K562 (cell line): ENCODE results near the gene PINK1. TPM values are rescaled to one million over a fixed set of nuclear protein-coding genes. Genes with fewer than 3 reads are reported as not detected.

Experiments used
- ATAC-seq: fragments of 200-7000 bp; cut with Tn5 transposase; 3 replicates; pipeline ENCODE4 v1.9.1; 2020; ENCODE audit warnings: moderate library complexity
- BruUV-seq: library from RNA; stranded (reverse); fragments of 400-500 nt; replicated peaks from 2 replicates; lab custom pipeline; 2021; lab: Mats Ljungman, UMichigan
- CTCF ChIA-PET: fragments of 300-600 bp; formaldehyde crosslinking; extraction: SDS; loops from one replicate; lab custom pipeline; 2021; ENCODE audit warnings: low intra/inter-chr PET ratio; lab: Yijun Ruan, JAX
- POLR2A ChIA-PET: fragments of 300-600, 350-650 bp; sonication (Branson Sonifier 250); formaldehyde crosslinking; extraction: SDS; loops from one replicate; lab custom pipeline; 2021; ENCODE audit warnings: antibody characterized with exemption, inconsistent platforms; lab: Yijun Ruan, JAX
- DNase-seq, 4 experiments: peaks; one replicate each; pipeline versions ENCODE4 v3.0.0 to v3.0.0-alpha.2; 2011 to 2018; ENCODE audit warnings: low spot score in 3 of 4, mixed read lengths in 3 of 4; ENCODE audit errors: extremely low read depth in 1 of 4
- FAIRE-seq: peaks from 2 replicates; lab custom pipeline; 2011; peaks lifted over from hg19 to GRCh38; lab: Jason Lieb, UNC
- H2AFZ ChIP-seq: 2 replicates; pipeline ENCODE4 v1.6.0; 2011; ENCODE audit warnings: low read depth, low read length, control low read depth, inconsistent platforms
- H3K27ac ChIP-seq: fragments of 200-600 bp; 3 replicates; pipeline ENCODE4 v1.8.0; 2011; ENCODE audit warnings: low read depth, mild to moderate bottlenecking, control low read depth, inconsistent platforms, low read length, moderate library complexity, mixed read lengths; ENCODE audit errors: extremely low read depth
- H3K27me3 ChIP-seq, 2 experiments: fragments of 300-600 bp in 1 of 2; 2 replicates in 1 of 2; 3 replicates in 1 of 2; pipeline versions ENCODE4 v1.6.0 to v1.8.0; 2011; ENCODE audit warnings: inconsistent platforms in 2 of 2, low read length in 2 of 2, mild to moderate bottlenecking in 1 of 2, mixed read lengths in 1 of 2, moderate library complexity in 1 of 2; ENCODE audit not compliant: control insufficient read depth in 2 of 2, insufficient read depth in 2 of 2
- H3K36me3 ChIP-seq: fragments of 300-600 bp; 3 replicates; pipeline ENCODE4 v1.8.0; 2011; ENCODE audit warnings: mild to moderate bottlenecking, low read length, inconsistent platforms; ENCODE audit not compliant: control insufficient read depth, insufficient read depth
- H3K4me1 ChIP-seq, 2 experiments: fragments of 200-600 bp in 1 of 2; replicated peaks in 1 of 2; 2 replicates in 1 of 2; 3 replicates in 1 of 2; pipeline versions ENCODE4 v1.5.1 to v1.8.0; 2011; ENCODE audit warnings: inconsistent platforms in 2 of 2, low read length in 2 of 2, mild to moderate bottlenecking in 1 of 2, mixed read lengths in 1 of 2, moderate library complexity in 1 of 2; ENCODE audit not compliant: control insufficient read depth in 2 of 2, insufficient read depth in 2 of 2
- H3K4me2 ChIP-seq: 2 replicates; pipeline ENCODE4 v1.6.1; 2011; ENCODE audit warnings: low read length, control low read depth, inconsistent platforms, mixed read lengths; ENCODE audit not compliant: insufficient read depth
- H3K4me3 ChIP-seq: fragments of 200-600 bp; sonication (generic), shearing (Covaris generic); 2 replicates; pipeline ENCODE4 v1.5.1; 2016; ENCODE audit warnings: control low read depth, inconsistent platforms
- H3K79me2 ChIP-seq: fragments of 200-600 bp; 3 replicates; pipeline ENCODE4 v1.8.0; 2011; ENCODE audit warnings: low read length, inconsistent platforms; ENCODE audit not compliant: control insufficient read depth, insufficient read depth
- H3K9ac ChIP-seq, 2 experiments: 2 replicates each; pipeline versions ENCODE4 v1.6.0 to v1.6.1; 2011; ENCODE audit warnings: low read depth in 2 of 2, low read length in 2 of 2, control low read depth in 1 of 2, inconsistent platforms in 1 of 2, mild to moderate bottlenecking in 1 of 2, mixed read lengths in 1 of 2; ENCODE audit not compliant: insufficient read depth in 1 of 2
- H3K9me1 ChIP-seq: one replicate; pipeline ENCODE4 v1.6.0; 2011; ENCODE audit warnings: inconsistent platforms, mild to moderate bottlenecking, low read length, moderate library complexity; ENCODE audit not compliant: control insufficient read depth, insufficient read depth
- H3K9me3 ChIP-seq: replicated peaks from 2 replicates; pipeline ENCODE4 v1.5.1; 2011; ENCODE audit warnings: low read depth, low read length, inconsistent platforms; ENCODE audit not compliant: control insufficient read depth, insufficient read depth
- H4K20me1 ChIP-seq: replicated peaks from 2 replicates; pipeline ENCODE4 v1.6.1; 2011; ENCODE audit warnings: low read length, inconsistent platforms, mixed read lengths; ENCODE audit not compliant: control insufficient read depth, insufficient read depth
- ESRRB ChIP-seq: fragments of 250-450 bp; sonication (Bioruptor Pico); IDR thresholded peaks from 2 replicates; pipeline ENCODE4 v1.5.0; 2020; ENCODE audit warnings: mild to moderate bottlenecking, moderate library complexity, borderline replicate concordance
- GTF2F1 ChIP-seq: IDR thresholded peaks from 2 replicates; pipeline ENCODE4 v1.6.1; 2011; ENCODE audit warnings: low read depth, low read length, improper control_type of control experiment
- HDGF ChIP-seq: fragments of 450-650 bp; IDR thresholded peaks from 2 replicates; pipeline ENCODE4 v1.6.1; 2016
- ILK ChIP-seq: fragments of 450-650 bp; IDR thresholded peaks from 2 replicates; pipeline ENCODE4 v1.6.1; 2016; ENCODE audit warnings: missing genetic modification characterization, low read depth, mild to moderate bottlenecking, missing compliant biosample characterization, moderate library complexity, borderline replicate concordance
- LCOR ChIP-seq: sonication (generic); formaldehyde crosslinking; IDR thresholded peaks from 2 replicates; pipeline ENCODE4 v1.8.0; 2022; ENCODE audit warnings: mild to moderate bottlenecking, missing genetic modification reagents
- MBD2 ChIP-seq: sonication (generic); IDR thresholded peaks from 2 replicates; pipeline ENCODE4 v1.6.1; 2016; ENCODE audit warnings: low read depth, borderline replicate concordance
- NELFE ChIP-seq: IDR thresholded peaks from 2 replicates; pipeline ENCODE4 v1.6.1; 2011; ENCODE audit warnings: mild to moderate bottlenecking; ENCODE audit not compliant: insufficient read depth, insufficient read length
- POLR2A ChIP-seq: fragments of 450-650 bp; conservative IDR thresholded peaks from 2 replicates; pipeline ENCODE4 v1.6.1; 2016
- SMARCB1 ChIP-seq: IDR thresholded peaks from 2 replicates; pipeline ENCODE4 v1.6.1; 2011; ENCODE audit warnings: improper control_type of control experiment, low read depth; ENCODE audit not compliant: insufficient read length
- TBL1XR1 ChIP-seq, 2 experiments: IDR thresholded peaks; 2 replicates each; pipeline ENCODE4 v1.6.1; 2012; ENCODE audit warnings: improper control_type of control experiment in 2 of 2, low read length in 2 of 2, mild to moderate bottlenecking in 1 of 2
- WHSC1 ChIP-seq: IDR thresholded peaks from one replicate; pipeline ENCODE4 v1.6.1; 2012; ENCODE audit warnings: low read length, control low read depth, inconsistent platforms
- YBX1 ChIP-seq: fragments of 450-650 bp; IDR thresholded peaks from 2 replicates; pipeline ENCODE4 v1.7.1; 2016; ENCODE audit warnings: mild to moderate bottlenecking
- ZNF584 ChIP-seq: fragments of 200-800 bp; sonication (Bioruptor generic); IDR thresholded peaks from 2 replicates; pipeline ENCODE4 v1.6.1; 2016; ENCODE audit warnings: low read depth, mild to moderate bottlenecking, missing genetic modification characterization, missing compliant biosample characterization
- ZNF586 ChIP-seq: fragments of 450-650 bp; formaldehyde crosslinking; conservative IDR thresholded peaks from 2 replicates; pipeline ENCODE4 v1.4.0; 2020; ENCODE audit warnings: mild to moderate bottlenecking, moderate library complexity
- WGBS: fragments of 100-300 bp; shearing (Covaris generic); methylation state at CpG from one replicate; pipeline ENCODE4 v1.1.6; 2016; ENCODE audit warnings: low coverage, mixed read lengths; ENCODE audit not compliant: insufficient coverage; ENCODE audit errors: missing lambda C conversion rate; 5-methylcytosine and 5-hydroxymethylcytosine counted together
- in situ Hi-C: fragments of 300-500 bp; cut with MboI; formaldehyde crosslinking; loops from 4 replicates; pipeline ENCODE4 v1.15.0; 2018; ENCODE audit warnings: inconsistent platforms, mixed read lengths
- intact Hi-C: fragments of 100-400 bp; cut with micrococcal nuclease; formaldehyde crosslinking; loops from 2 replicates; pipeline ENCODE4 v1.14.2; 2022
- polyA plus RNA-seq, 8 experiments: library from polyadenylated mRNA; depleted of rRNA in 4 of 8; stranded (reverse) in 5 of 8; unstranded in 3 of 8; fragments of >200 nt; fragmentation: Nextera tagmentation in 2 of 8; fragmentation: Illumina TruSeq in 1 of 8; extraction: Ambion mirVana in 2 of 8; extraction: Trizol in 1 of 8; gene quantifications; 2 replicates each; pipeline versions ENCODE4 v1.2.1 to v1.2.3, GENCODE V29; 2011 to 2014; ENCODE audit warnings: inconsistent platforms in 1 of 8, missing spikeins in 1 of 8
- total RNA-seq, 7 experiments: library from RNA; depleted of rRNA in 6 of 7; stranded (reverse); fragments of >200 nt in 6 of 7; fragmentation: Illumina TruSeq in 2 of 7; extraction: Trizol in 2 of 7; gene quantifications; 2 replicates each; pipeline versions ENCODE4 v1.2.1 to v1.2.3, GENCODE V29; 2011 to 2021; ENCODE audit warnings: low replicate concordance in 1 of 7
- TF ChIP-seq, protein P1 (sequence below), 2 experiments: fragments of 250-450 bp in 1 of 2; fragments of 450-650 bp in 1 of 2; sonication (Bioruptor Pico) in 1 of 2; IDR thresholded peaks; 2 replicates each; pipeline versions ENCODE4 v1.6.1 to v1.8.0; 2016 to 2021; ENCODE audit warnings: mild to moderate bottlenecking in 2 of 2, moderate library complexity in 2 of 2, missing compliant biosample characterization in 1 of 2, missing genetic modification characterization in 1 of 2
- TF ChIP-seq, protein P2 (sequence below), 2 experiments: fragments of 450-650 bp in 1 of 2; IDR thresholded peaks; 2 replicates each; pipeline ENCODE4 v1.6.1; 2011 to 2017; ENCODE audit warnings: low read depth in 2 of 2, antibody characterized with exemption in 1 of 2, borderline replicate concordance in 1 of 2, low read length in 1 of 2, mild to moderate bottlenecking in 1 of 2, mixed read lengths in 1 of 2; ENCODE audit not compliant: control insufficient read depth in 1 of 2
- TF ChIP-seq, protein P3 (sequence below): sonication (generic); formaldehyde crosslinking; IDR thresholded peaks from 2 replicates; pipeline ENCODE4 v1.8.0; 2022; ENCODE audit warnings: mild to moderate bottlenecking, low read depth, missing genetic modification reagents
- TF ChIP-seq, protein P4 (sequence below): sonication (generic); formaldehyde crosslinking; IDR thresholded peaks from 2 replicates; pipeline ENCODE4 v1.9.0; 2022; ENCODE audit warnings: mild to moderate bottlenecking, missing genetic modification reagents

PINK1 gene
- total and polyA plus RNA-seq, 9 of the 15 experiments (the other 6 are each of a cell fraction or from before 2014, with no cell fraction given), result 1.5 to 11.3 (median 6.8) TPM

DNA sequence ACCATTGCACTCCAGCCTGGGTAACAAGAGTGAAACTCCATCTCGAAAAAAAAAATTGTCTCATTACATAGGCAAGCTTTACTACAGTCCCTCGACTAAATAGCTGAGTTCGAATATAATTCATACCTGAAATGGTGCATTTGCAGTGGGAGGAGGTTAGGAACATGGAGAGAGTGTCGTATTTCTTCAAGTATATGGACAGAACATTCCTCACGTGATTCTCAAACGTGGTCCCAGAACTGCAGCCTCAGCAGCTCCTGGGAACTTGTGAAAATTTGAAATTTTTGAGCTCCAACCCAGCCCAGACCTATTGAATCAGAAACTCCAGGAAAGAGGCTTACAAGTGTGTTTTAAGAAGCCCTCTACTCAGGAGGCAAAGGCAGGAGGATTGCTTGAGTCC, 37.2 kb upstream of the PINK1 start (continued):
- TF ChIP-seq SMARCB1 (no peak), POLR2A (no peak), ILK (tag) (no peak)
- TF ChIP-seq, protein P1, sequence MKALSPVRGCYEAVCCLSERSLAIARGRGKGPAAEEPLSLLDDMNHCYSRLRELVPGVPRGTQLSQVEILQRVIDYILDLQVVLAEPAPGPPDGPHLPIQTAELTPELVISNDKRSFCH (CRISPR knock-in tag; IDR thresholded peaks at IDR 0.05), result no peak
- TF ChIP-seq, protein P1 (tag; IDR thresholded peaks at IDR 0.05), result no peak

DNA sequence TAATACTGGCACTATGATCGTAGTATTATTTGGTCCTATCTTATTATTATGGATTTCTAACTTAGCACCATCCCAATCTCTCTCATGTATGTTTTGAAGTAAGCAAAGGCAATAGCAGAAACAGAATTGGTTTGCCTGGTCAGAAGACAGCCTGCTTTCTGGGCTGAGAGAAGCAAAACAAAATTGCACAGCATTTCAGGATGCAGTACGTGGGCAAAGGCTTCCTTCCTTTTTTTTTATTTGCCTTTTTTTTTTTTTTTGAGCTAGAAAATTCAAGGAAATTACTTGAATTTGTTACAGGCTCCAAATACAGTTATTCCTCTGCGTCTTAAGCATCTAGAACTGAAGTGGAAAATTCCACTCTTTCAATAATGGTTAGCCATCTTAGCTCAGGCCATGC, 35.6 kb upstream of the PINK1 start:
- Histone ChIP-seq H3K9me3 (no peaks in the 10 kb centered on the region), H3K27me3 (peaks cover 17 to 30% of the 10 kb centered on the region in 2 experiments), H3K4me1 (no peaks in the 10 kb centered on the region), H3K9me1 (no peaks in the 10 kb centered on the region), H3K4me3 (no peak overlapping the region), H4K20me1 (0 out of 2 replicates have a peak, but pooled peaks cover 3% of the 10 kb centered on the region), H2AFZ (no peak overlapping the region), H3K36me3 (no peaks in the 10 kb centered on the region), H3K4me2 (no peak overlapping the region), H3K9ac (no peak overlapping the region), H3K27ac (no peak overlapping the region), H3K79me2 (no peaks in the 10 kb centered on the region)
- WGBS, result 35% methylated on average over 3 of the region's 3 CpGs
- DNase-seq (no peak), FAIRE-seq (no peak), ATAC-seq (no peak)
- ChIA-PET CTCF (interaction anchor here (0.6 kb wide), 1 partner anchor 1961 kb away, joined by 4 read pairs; no protein-coding TSS in a partner anchor), POLR2A (no interaction called here)
- in situ Hi-C loops, result no loop called here
- BruUV-seq, result no TSS peak
- intact Hi-C loops, result no loop called here
- no peak for TF ChIP-seq LCOR
- TF ChIP-seq ESRRB (CRISPR knock-in tag), result no peak
- TF ChIP-seq NELFE, result no peak
- TF ChIP-seq ZNF586 (CRISPR knock-in tag), result no peak
- no peak for TF ChIP-seq MBD2
- no peak for TF ChIP-seq HDGF
- TF ChIP-seq, protein P2, sequence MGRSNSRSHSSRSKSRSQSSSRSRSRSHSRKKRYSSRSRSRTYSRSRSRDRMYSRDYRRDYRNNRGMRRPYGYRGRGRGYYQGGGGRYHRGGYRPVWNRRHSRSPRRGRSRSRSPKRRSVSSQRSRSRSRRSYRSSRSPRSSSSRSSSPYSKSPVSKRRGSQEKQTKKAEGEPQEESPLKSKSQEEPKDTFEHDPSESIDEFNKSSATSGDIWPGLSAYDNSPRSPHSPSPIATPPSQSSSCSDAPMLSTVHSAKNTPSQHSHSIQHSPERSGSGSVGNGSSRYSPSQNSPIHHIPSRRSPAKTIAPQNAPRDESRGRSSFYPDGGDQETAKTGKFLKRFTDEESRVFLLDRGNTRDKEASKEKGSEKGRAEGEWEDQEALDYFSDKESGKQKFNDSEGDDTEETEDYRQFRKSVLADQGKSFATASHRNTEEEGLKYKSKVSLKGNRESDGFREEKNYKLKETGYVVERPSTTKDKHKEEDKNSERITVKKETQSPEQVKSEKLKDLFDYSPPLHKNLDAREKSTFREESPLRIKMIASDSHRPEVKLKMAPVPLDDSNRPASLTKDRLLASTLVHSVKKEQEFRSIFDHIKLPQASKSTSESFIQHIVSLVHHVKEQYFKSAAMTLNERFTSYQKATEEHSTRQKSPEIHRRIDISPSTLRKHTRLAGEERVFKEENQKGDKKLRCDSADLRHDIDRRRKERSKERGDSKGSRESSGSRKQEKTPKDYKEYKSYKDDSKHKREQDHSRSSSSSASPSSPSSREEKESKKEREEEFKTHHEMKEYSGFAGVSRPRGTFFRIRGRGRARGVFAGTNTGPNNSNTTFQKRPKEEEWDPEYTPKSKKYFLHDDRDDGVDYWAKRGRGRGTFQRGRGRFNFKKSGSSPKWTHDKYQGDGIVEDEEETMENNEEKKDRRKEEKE (IDR thresholded peaks at IDR 0.05; ENCODE audit: borderline replicate concordance in 1 of 2, control insufficient read depth in 1 of 2, low read depth in 2 of 2, low read length in 1 of 2), result no peak
- TF ChIP-seq, protein P3, sequence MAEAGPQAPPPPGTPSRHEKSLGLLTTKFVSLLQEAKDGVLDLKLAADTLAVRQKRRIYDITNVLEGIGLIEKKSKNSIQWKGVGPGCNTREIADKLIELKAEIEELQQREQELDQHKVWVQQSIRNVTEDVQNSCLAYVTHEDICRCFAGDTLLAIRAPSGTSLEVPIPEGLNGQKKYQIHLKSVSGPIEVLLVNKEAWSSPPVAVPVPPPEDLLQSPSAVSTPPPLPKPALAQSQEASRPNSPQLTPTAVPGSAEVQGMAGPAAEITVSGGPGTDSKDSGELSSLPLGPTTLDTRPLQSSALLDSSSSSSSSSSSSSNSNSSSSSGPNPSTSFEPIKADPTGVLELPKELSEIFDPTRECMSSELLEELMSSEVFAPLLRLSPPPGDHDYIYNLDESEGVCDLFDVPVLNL (CRISPR knock-in tag), result no peak
- no peak for TF ChIP-seq TBL1XR1 (IDR thresholded peaks at IDR 0.05; ENCODE audit: low read length in 2 of 2)
- TF ChIP-seq GTF2F1, result no peak
- TF ChIP-seq YBX1, result no peak
- TF ChIP-seq ZNF584 (CRISPR knock-in tag), result no peak
- TF ChIP-seq, protein P4, sequence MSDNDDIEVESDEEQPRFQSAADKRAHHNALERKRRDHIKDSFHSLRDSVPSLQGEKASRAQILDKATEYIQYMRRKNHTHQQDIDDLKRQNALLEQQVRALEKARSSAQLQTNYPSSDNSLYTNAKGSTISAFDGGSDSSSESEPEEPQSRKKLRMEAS (CRISPR knock-in tag), result no peak
- TF ChIP-seq WHSC1, result no peak
